ENCODE measurements around the gene ARHGAP24. TPM values are rescaled to one million over a fixed set of nuclear protein-coding genes. Genes with fewer than 3 reads are reported as not detected.

The ARHGAP24 gene
- total RNA-seq, 1 donor from 2014 or later, result 15.0 TPM

DNA sequence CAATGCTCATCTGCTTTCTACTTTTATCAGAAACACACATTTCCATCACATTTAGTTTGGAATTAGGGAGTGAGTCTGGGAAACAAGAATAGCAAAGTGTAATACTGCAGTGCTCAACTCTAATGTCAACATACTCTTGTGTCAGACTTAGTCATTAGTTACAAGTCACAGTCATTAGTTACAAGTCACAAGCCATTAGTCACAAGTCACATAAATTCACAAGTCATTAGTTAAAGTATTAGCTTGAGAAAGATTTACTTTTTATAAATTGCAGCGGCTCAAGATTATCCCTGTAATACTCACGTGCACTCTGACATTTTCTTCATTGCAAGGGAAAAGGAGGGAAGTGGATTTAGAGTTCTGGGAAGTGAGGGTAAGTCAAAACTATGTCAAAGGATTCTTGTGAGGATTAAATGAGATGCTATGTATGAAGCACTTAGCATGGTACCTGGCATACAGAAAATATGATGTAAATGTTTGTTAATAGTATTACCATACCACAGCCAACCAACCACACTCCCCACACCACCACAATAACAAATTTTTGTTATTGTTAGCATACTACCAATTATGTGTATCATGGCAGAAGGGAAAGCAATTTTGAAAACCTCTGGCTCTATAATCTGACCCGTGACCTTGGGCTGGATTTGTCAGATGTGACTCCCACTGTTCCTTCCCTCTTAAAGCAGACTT, 116.6 kb downstream of the ARHGAP24 start:
- Mint-ChIP-seq H3K4me1 (no peaks in the 10 kb centered on the region), H3K4me3 (no peak overlapping the region)

DNA sequence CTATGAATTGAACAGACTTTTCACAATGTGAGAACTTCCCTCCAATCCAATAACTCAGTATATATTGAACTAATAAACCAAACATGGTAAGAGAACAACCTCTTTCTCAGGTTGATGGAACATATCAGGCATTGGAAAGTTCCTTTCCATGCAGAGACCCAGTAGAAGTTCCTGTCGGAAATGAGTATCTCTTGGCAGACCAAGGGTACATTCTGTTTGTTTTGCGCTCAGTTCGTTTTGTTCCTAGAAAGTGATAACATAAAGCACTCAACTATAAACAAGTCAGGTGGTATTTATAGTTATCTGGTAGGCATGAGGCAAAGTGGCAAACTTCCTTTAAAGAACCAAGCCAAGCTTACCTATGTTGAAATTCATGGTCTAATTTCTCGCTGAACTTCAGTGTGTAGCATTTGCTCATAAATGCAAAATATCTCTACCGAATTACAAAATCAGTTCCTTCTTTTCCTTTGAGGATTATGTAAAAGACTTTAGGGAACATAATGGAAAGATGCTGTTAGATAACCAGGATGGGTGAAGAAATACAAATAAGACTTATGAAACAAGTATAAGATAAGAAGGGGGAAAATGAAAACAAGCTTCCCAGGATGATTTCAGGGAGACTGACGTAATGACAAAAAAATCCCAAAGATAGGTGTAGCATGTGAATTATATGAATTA, 120.3 kb downstream of the ARHGAP24 start:
- Mint-ChIP-seq H3K36me3 (no peaks in the 10 kb centered on the region), H3K9me3 (peaks cover 8% of the 10 kb centered on the region), H3K4me3 (no peak overlapping the region), H3K4me1 (no peaks in the 10 kb centered on the region), H3K27ac (no peak overlapping the region), H3K27me3 (ENCODE audit: low read depth) (no peaks in the 10 kb centered on the region)
- DNase-seq (ENCODE audit: low spot score in 2 of 2, unreplicated experiment in 2 of 2), result no peak
- TF ChIP-seq, protein P1, sequence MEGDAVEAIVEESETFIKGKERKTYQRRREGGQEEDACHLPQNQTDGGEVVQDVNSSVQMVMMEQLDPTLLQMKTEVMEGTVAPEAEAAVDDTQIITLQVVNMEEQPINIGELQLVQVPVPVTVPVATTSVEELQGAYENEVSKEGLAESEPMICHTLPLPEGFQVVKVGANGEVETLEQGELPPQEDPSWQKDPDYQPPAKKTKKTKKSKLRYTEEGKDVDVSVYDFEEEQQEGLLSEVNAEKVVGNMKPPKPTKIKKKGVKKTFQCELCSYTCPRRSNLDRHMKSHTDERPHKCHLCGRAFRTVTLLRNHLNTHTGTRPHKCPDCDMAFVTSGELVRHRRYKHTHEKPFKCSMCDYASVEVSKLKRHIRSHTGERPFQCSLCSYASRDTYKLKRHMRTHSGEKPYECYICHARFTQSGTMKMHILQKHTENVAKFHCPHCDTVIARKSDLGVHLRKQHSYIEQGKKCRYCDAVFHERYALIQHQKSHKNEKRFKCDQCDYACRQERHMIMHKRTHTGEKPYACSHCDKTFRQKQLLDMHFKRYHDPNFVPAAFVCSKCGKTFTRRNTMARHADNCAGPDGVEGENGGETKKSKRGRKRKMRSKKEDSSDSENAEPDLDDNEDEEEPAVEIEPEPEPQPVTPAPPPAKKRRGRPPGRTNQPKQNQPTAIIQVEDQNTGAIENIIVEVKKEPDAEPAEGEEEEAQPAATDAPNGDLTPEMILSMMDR (IDR thresholded peaks at IDR 0.05; ENCODE audit: unreplicated experiment), result no peak

More for the DNA sequence above, 116.6 kb downstream of the ARHGAP24 start:
- H3K27me3 Mint-ChIP-seq (ENCODE audit: low read depth), result no peaks in the 10 kb centered on the region
- DNase-seq (ENCODE audit: low spot score in 2 of 2, unreplicated experiment in 2 of 2), result no peak
- H3K9me3 Mint-ChIP-seq, result peaks cover 8% of the 10 kb centered on the region
- TF ChIP-seq, protein P1 (IDR thresholded peaks at IDR 0.05; ENCODE audit: unreplicated experiment), result no peak
- no peak overlapping the region for H3K27ac Mint-ChIP-seq
- H3K36me3 Mint-ChIP-seq, result no peaks in the 10 kb centered on the region

DNA sequence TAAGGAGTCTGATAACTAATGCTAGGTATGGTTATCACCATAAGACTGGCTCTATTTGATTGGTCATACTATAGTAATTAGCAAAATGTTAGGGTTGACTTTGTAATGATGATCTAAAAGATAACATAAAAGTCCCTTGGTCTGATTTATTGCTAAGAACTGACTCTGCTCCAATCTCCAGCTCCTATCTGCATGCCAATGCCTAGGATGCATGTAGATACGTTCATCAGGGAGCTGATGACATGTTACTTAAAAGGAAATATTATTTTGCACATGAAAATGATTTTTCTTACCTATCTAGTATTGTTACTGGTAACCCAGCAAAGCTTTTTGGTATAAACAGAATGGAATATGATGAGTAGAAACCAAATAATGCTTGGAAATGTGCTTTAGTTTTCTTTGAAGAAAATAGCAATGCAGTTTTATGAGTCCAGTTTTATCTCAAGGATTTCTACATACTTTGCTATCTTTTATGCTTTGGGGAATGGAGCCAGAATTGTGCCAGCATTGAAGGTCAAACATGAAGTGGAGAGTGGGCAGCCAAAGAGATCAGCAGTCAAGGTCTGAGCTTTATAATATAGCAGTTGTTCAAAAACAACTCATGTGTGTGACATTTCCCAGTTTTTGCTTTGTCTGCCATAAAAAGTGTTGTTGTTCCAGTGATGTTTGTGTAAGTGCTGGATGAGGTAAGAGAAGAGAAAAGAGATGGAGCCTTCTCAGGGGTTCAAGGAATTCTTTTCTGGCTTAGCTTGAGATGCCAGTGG, 121.0 kb downstream of the ARHGAP24 start:
- H3K4me1 Mint-ChIP-seq, result no peaks in the 10 kb centered on the region
- peaks cover 8% of the 10 kb centered on the region for H3K9me3 Mint-ChIP-seq
- no peaks in the 10 kb centered on the region for H3K27me3 Mint-ChIP-seq (ENCODE audit: low read depth)
- H3K4me3 Mint-ChIP-seq, result no peak overlapping the region
- H3K27ac Mint-ChIP-seq, result no peak overlapping the region
- no peak for DNase-seq (ENCODE audit: low spot score in 2 of 2, unreplicated experiment in 2 of 2)
- TF ChIP-seq, protein P1 (IDR thresholded peaks at IDR 0.05; ENCODE audit: unreplicated experiment), result no peak
- no peaks in the 10 kb centered on the region for H3K36me3 Mint-ChIP-seq

DNA sequence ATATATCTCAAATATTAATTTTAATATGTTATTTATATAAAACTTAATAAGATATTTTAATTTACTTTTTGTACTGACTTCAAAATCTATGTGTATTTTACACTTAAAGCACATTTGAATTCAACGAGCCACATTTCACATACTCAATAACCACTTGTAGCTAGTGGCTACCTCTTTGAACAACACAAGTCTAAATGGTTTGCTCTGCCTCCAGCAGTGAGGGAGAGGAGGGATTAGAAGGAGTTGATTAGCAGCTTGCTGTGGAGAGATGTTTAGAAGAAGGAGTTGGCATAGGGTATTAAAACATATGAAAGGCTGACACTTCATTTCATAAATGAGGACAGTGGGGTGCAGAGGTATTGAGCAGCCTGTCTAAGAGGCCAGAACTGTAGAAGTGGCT, 124.0 kb downstream of the ARHGAP24 start:
- Mint-ChIP-seq H3K4me1 (peaks cover 2% of the 10 kb centered on the region), H3K36me3 (no peaks in the 10 kb centered on the region), H3K27ac (no peak overlapping the region), H3K27me3 (ENCODE audit: low read depth) (no peaks in the 10 kb centered on the region), H3K4me3 (no peak overlapping the region), H3K9me3 (no peaks in the 10 kb centered on the region)
- no peak for DNase-seq (ENCODE audit: low spot score in 2 of 2, unreplicated experiment in 2 of 2)
- TF ChIP-seq, protein P1 (IDR thresholded peaks at IDR 0.05; ENCODE audit: unreplicated experiment), result no peak

DNA sequence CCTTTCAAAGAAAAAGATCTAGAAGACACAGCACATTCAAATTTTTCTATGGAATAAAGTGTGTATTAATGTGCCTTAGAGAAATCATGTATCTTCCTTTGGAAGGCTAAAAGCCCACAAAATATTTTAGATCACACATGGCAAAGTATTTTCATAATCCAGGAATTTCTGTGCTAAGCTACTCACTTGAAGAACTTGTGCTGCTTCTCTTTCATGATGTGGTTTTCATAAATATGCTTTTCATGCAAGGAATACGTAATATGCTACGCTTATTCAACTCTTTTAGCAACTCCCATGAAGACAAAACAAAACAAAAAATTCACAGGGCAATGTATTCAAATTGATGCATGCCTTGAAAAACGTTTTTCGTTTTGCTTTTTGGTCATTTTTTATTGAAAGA, 125.6 kb downstream of the ARHGAP24 start:
- Mint-ChIP-seq H3K27me3 (ENCODE audit: low read depth) (no peaks in the 10 kb centered on the region), H3K9me3 (no peaks in the 10 kb centered on the region), H3K36me3 (no peaks in the 10 kb centered on the region), H3K27ac (no peak overlapping the region), H3K4me1 (peaks cover 5% of the 10 kb centered on the region), H3K4me3 (no peak overlapping the region)
- TF ChIP-seq, protein P1 (IDR thresholded peaks at IDR 0.05; ENCODE audit: unreplicated experiment), result no peak
- no peak for DNase-seq (ENCODE audit: low spot score in 2 of 2, unreplicated experiment in 2 of 2)

Measured in mesothelial cell of epicardium (in vitro differentiated cells).